HCT116 (cell line): ENCODE results near the gene MAP3K5. TPM values are rescaled to one million over a fixed set of nuclear protein-coding genes. Genes with fewer than 3 reads are reported as not detected.
"Not testable (repeated sequence)": the region's sequence is repeated elsewhere in the genome, so short reads cannot be mapped to it uniquely, and the experiment has no call there.

ENCODE experiments used
- ATAC-seq: fragments of 200-7000 bp; cut with Tn5 transposase; 2 replicates; pipeline ENCODE4 v1.9.1; 2020; ENCODE audit warnings: mild to moderate bottlenecking, moderate library complexity
- BruUV-seq: library from RNA; stranded (reverse); fragments of 400-500 nt; replicated peaks from 2 replicates; lab custom pipeline; 2021; lab: Mats Ljungman, UMichigan
- CTCF ChIA-PET: fragments of 300-600 bp; sonication (Branson Sonifier 250); formaldehyde crosslinking; loops from one replicate; lab custom pipeline; 2021; ENCODE audit warnings: antibody characterized with exemption; lab: Charles Lee
- POLR2A ChIA-PET: fragments of 300-600, 350-600 bp; sonication (Branson Sonifier 250); formaldehyde crosslinking; loops from one replicate; lab custom pipeline; 2021; ENCODE audit warnings: antibody characterized with exemption; lab: Charles Lee
- RAD21 ChIA-PET, 2 experiments: fragments of 300-600 bp; sonication (Branson Sonifier 250); formaldehyde crosslinking; loops; one replicate each; lab custom pipeline; 2023; ENCODE audit warnings: low total read pairs in 2 of 2; ENCODE audit not compliant: uncharacterized antibody in 2 of 2, unreplicated experiment in 2 of 2, low non-redundant PET in 1 of 2; lab: Charles Lee
- DNase-seq: peaks from one replicate; pipeline ENCODE4 v3.0.0-alpha.2; 2010; ENCODE audit warnings: low read depth, low spot score
- H2AFZ ChIP-seq: fragments of 200-600 bp; shearing (Covaris generic), sonication (generic); 2 replicates; pipeline ENCODE4 v1.6.1; 2017; ENCODE audit warnings: low read depth, mixed run types, mixed read lengths, antibody characterized with exemption, low read length; ENCODE audit not compliant: poor library complexity, severe bottlenecking
- H3K27ac ChIP-seq: 2 replicates; pipeline ENCODE4 v1.5.1; 2012; ENCODE audit warnings: low read depth, low read length
- H3K27me3 ChIP-seq: fragments of 200-600 bp; sonication (generic); 2 replicates; pipeline ENCODE4 v1.6.1; 2016; ENCODE audit warnings: mixed run types, low read length, mixed read lengths; ENCODE audit not compliant: insufficient read depth
- H3K36me3 ChIP-seq, 2 experiments: fragments of 200-500 bp in 1 of 2; fragments of 200-600 bp in 1 of 2; sonication (Bioruptor generic) in 1 of 2; sonication (generic) in 1 of 2; 2 replicates each; pipeline versions ENCODE4 v1.5.1 to v1.6.1; 2014 to 2016; ENCODE audit warnings: low read length in 2 of 2, inconsistent platforms in 1 of 2, mixed read lengths in 1 of 2, mixed run types in 1 of 2; ENCODE audit not compliant: insufficient read depth in 2 of 2, control insufficient read depth in 1 of 2
- H3K4me1 ChIP-seq, 2 experiments: fragments of 200-600 bp in 1 of 2; sonication (generic) in 1 of 2; 2 replicates each; pipeline versions ENCODE4 v1.5.1 to v1.6.1; 2012 to 2017; ENCODE audit warnings: low read length in 2 of 2, inconsistent platforms in 1 of 2, mild to moderate bottlenecking in 1 of 2, mixed read lengths in 1 of 2, mixed run types in 1 of 2, moderate library complexity in 1 of 2; ENCODE audit not compliant: insufficient read depth in 2 of 2, control insufficient read depth in 1 of 2
- H3K4me2 ChIP-seq: fragments of 200-600 bp; sonication (generic); 2 replicates; pipeline ENCODE4 v1.6.1; 2017; ENCODE audit warnings: mixed run types, low read length, mixed read lengths
- H3K4me3 ChIP-seq, 2 experiments: fragments of 200-600 bp in 1 of 2; sonication (generic) in 1 of 2; replicated peaks in 1 of 2; 2 replicates each; pipeline ENCODE4 v1.5.1; 2011 to 2016; ENCODE audit warnings: low read length in 2 of 2, control low read depth in 1 of 2, low read depth in 1 of 2, mild to moderate bottlenecking in 1 of 2, mixed read lengths in 1 of 2, mixed run types in 1 of 2
- H3K79me2 ChIP-seq: fragments of 200-600 bp; sonication (generic); 2 replicates; pipeline ENCODE4 v1.6.1; 2017; ENCODE audit warnings: mild to moderate bottlenecking, mixed run types, low read length, moderate library complexity, mixed read lengths; ENCODE audit not compliant: insufficient read depth
- H3K9ac ChIP-seq: fragments of 200-600 bp; sonication (generic); 2 replicates; pipeline ENCODE4 v1.6.1; 2016; ENCODE audit warnings: low read length, mixed read lengths
- H3K9me2 ChIP-seq: fragments of 200-600 bp; sonication (generic), shearing (Covaris generic); 2 replicates; pipeline ENCODE4 v1.6.1; 2017; ENCODE audit warnings: mixed run types, mild to moderate bottlenecking, moderate library complexity; ENCODE audit not compliant: insufficient read depth
- H3K9me3 ChIP-seq, 2 experiments: fragments of 200-500 bp in 1 of 2; fragments of 200-600 bp in 1 of 2; sonication (Bioruptor generic) in 1 of 2; sonication (generic) in 1 of 2; 2 replicates each; pipeline ENCODE4 v1.6.1; 2014 to 2017; ENCODE audit warnings: low read length in 2 of 2, mixed read lengths in 2 of 2, inconsistent platforms in 1 of 2, low read depth in 1 of 2, mild to moderate bottlenecking in 1 of 2, mixed run types in 1 of 2, moderate library complexity in 1 of 2; ENCODE audit not compliant: control insufficient read depth in 1 of 2, insufficient read depth in 1 of 2
- H4K20me1 ChIP-seq: fragments of 200-600 bp; sonication (generic), shearing (Covaris generic); 2 replicates; pipeline ENCODE4 v1.6.1; 2017; ENCODE audit warnings: mixed run types, mild to moderate bottlenecking, moderate library complexity; ENCODE audit not compliant: insufficient read depth
- CBX3 ChIP-seq: IDR thresholded peaks from 2 replicates; pipeline ENCODE4 v1.6.1; 2012; ENCODE audit warnings: low read depth
- CEBPB ChIP-seq: IDR thresholded peaks from 2 replicates; pipeline ENCODE4 v1.6.1; 2012; ENCODE audit warnings: low read depth
- EGR1 ChIP-seq: IDR thresholded peaks from 2 replicates; pipeline ENCODE4 v1.6.1; 2012; ENCODE audit warnings: low read depth
- EZH2phosphoT487 ChIP-seq: fragments of 200-600 bp; IDR thresholded peaks from 2 replicates; pipeline ENCODE4 v1.6.1; 2018; ENCODE audit warnings: antibody characterized with exemption, borderline replicate concordance
- JUND ChIP-seq: IDR thresholded peaks from 2 replicates; pipeline ENCODE4 v1.6.1; 2012
- MAX ChIP-seq: IDR thresholded peaks from 2 replicates; pipeline ENCODE4 v1.6.1; 2012
- POLR2A ChIP-seq: IDR thresholded peaks from 2 replicates; pipeline ENCODE4 v1.7.0; 2011; ENCODE audit warnings: borderline replicate concordance; ENCODE audit not compliant: insufficient read depth, insufficient read length; ENCODE audit errors: extremely low read depth
- SIN3A ChIP-seq: IDR thresholded peaks from 2 replicates; pipeline ENCODE4 v1.6.1; 2012; ENCODE audit warnings: low read depth
- SRF ChIP-seq: IDR thresholded peaks from 2 replicates; pipeline ENCODE4 v1.6.1; 2012; ENCODE audit warnings: low read depth
- TCF7L2 ChIP-seq: IDR thresholded peaks from 2 replicates; pipeline ENCODE4 v1.7.0; 2011; ENCODE audit warnings: borderline replicate concordance, inconsistent platforms; ENCODE audit not compliant: insufficient read depth, insufficient read length; ENCODE audit errors: extremely low read depth
- intact Hi-C: fragments of 100-400 bp; cut with micrococcal nuclease; formaldehyde crosslinking; loops from 2 replicates; pipeline ENCODE4 v1.10.0; 2022
- total RNA-seq: library from RNA; stranded (reverse); gene quantifications from one replicate; pipeline ENCODE4 v1.2.1, GENCODE V29; 2021; ENCODE audit not compliant: unreplicated experiment

The MAP3K5 gene
- total RNA-seq, 1 experiment from 2014 or later = 11.8 TPM

GRCh38 chr6:136592930-136593673 lies 199.2 kb downstream of the MAP3K5 start:
- ATAC-seq = no peak
- H3K27me3 ChIP-seq = no peaks in the 10 kb centered on the region
- POLR2A ChIA-PET = no interaction called here
- CTCF ChIA-PET = no interaction called here
- H3K9me3 ChIP-seq = no peaks in the 10 kb centered on the region
- no peaks in the 10 kb centered on the region for H3K79me2 ChIP-seq
- H2AFZ ChIP-seq = no peak overlapping the region
- no peak overlapping the region for H3K4me3 ChIP-seq
- no peak for DNase-seq
- intact Hi-C loops = no loop called here
- peaks cover 2 to 4% of the 10 kb centered on the region in 2 experiments; a peak in 1 of 4 replicates for H3K36me3 ChIP-seq
- no TSS peak for BruUV-seq
- H4K20me1 ChIP-seq = no peaks in the 10 kb centered on the region
- no peak overlapping the region for H3K27ac ChIP-seq
- RAD21 ChIA-PET = no interaction called here
- TF ChIP-seq EGR1 = no peak
- no peak for TF ChIP-seq POLR2A
- no peak for TF ChIP-seq TCF7L2
- no peak for TF ChIP-seq MAX
- TF ChIP-seq CEBPB = no peak
- no peak for TF ChIP-seq SRF
- no peak for TF ChIP-seq CBX3
- TF ChIP-seq, all 23 proteins: peak for 0
- peaks cover 0 to 10% of the 10 kb centered on the region in 2 experiments; a peak in 2 of 4 replicates for H3K4me1 ChIP-seq
- no peaks in the 10 kb centered on the region for H3K9me2 ChIP-seq
- H3K9ac ChIP-seq = no peak overlapping the region
- no peak overlapping the region for H3K4me2 ChIP-seq

- H3K4me2 ChIP-seq = no peak overlapping the region
- no peak for DNase-seq
- intact Hi-C loops = no loop called here
- no TSS peak for BruUV-seq
- H3K4me3 ChIP-seq = no peak overlapping the region
- no peak for TF ChIP-seq SIN3A
- TF ChIP-seq EZH2phosphoT487 = no peak
- no peak for TF ChIP-seq CBX3
- no peak for TF ChIP-seq JUND
- TF ChIP-seq TCF7L2 = no peak
- no peak for TF ChIP-seq MAX
- no peaks in the 10 kb centered on the region for H3K27me3 ChIP-seq
- H3K27ac ChIP-seq = no peak overlapping the region
- H3K79me2 ChIP-seq = no peaks in the 10 kb centered on the region
- no peaks in the 10 kb centered on the region for H4K20me1 ChIP-seq
- no peak overlapping the region for H3K9ac ChIP-seq
- ChIA-PET CTCF (no interaction called here), POLR2A (interaction anchor here (0.6 kb wide), 1 partner anchor 50 kb away, joined by 3 read pairs; no protein-coding TSS in a partner anchor), RAD21 (no interaction called here)
- H3K4me1 ChIP-seq = peaks cover 0 to 10% of the 10 kb centered on the region in 2 experiments; a peak in 2 of 4 replicates
- H3K9me2 ChIP-seq = no peaks in the 10 kb centered on the region
- peaks cover 2 to 4% of the 10 kb centered on the region in 2 experiments; a peak in 1 of 4 replicates for H3K36me3 ChIP-seq
- no peaks in the 10 kb centered on the region for H3K9me3 ChIP-seq
- H2AFZ ChIP-seq = no peak overlapping the region
- no peak for ATAC-seq
Measured at GRCh38 chr6:136591617-136592016, 200.7 kb downstream of the MAP3K5 start.

- ATAC-seq, intact Hi-C loops, H3K36me3 ChIP-seq, H3K9me3 ChIP-seq, H3K9ac ChIP-seq, H3K4me3 ChIP-seq, H4K20me1 ChIP-seq, H2AFZ ChIP-seq, RAD21 ChIA-PET, H3K27me3 ChIP-seq, H3K79me2 ChIP-seq, CTCF ChIA-PET, H3K4me2 ChIP-seq, BruUV-seq, H3K9me2 ChIP-seq, H3K27ac ChIP-seq, POLR2A ChIA-PET, H3K4me1 ChIP-seq, DNase-seq: not testable (repeated sequence)
Measured at GRCh38 chr6:136590846-136591245, 201.4 kb downstream of the MAP3K5 start.
